GM12878 (cell line): ENCODE measurements around the gene FAM9C. TPM values are rescaled to one million over a fixed set of nuclear protein-coding genes. Genes with fewer than 3 reads are reported as not detected.

Experiments used
- ATAC-seq: fragments of 200-7000 bp; cut with Tn5 transposase; 3 replicates; pipeline ENCODE4 v1.9.1; 2020; ENCODE audit warnings: mild to moderate bottlenecking, moderate library complexity
- BruUV-seq: library from RNA; stranded (reverse); fragments of 400-500 nt; replicated peaks from 2 replicates; lab custom pipeline; 2021; lab: Mats Ljungman, UMichigan
- CTCF ChIA-PET: fragments of 300-600 bp; sonication (Branson Sonifier 250); formaldehyde crosslinking; extraction: SDS; loops from one replicate; lab custom pipeline; 2021; ENCODE audit warnings: inconsistent platforms; lab: Yijun Ruan, JAX
- POLR2A ChIA-PET: fragments of 350-600 bp; formaldehyde crosslinking; extraction: SDS; loops from one replicate; lab custom pipeline; 2021; ENCODE audit warnings: inconsistent platforms; lab: Charles Lee
- RAD21 ChIA-PET: fragments of 300-600 bp; sonication (Branson Sonifier 250); formaldehyde crosslinking; loops from one replicate; lab custom pipeline; 2023; ENCODE audit warnings: antibody characterized with exemption; ENCODE audit not compliant: unreplicated experiment; lab: Charles Lee
- SMC1A ChIA-PET: fragments of 300-600 bp; sonication (Branson Sonifier 250); formaldehyde crosslinking; loops from one replicate; lab custom pipeline; 2023; ENCODE audit not compliant: unreplicated experiment, uncharacterized antibody; lab: Charles Lee
- DNase-seq: peaks from one replicate; pipeline ENCODE4 v3.0.0-alpha.2; 2011; ENCODE audit warnings: low read depth, low spot score
- FAIRE-seq: peaks from 3 replicates; lab custom pipeline; 2011; peaks lifted over from hg19 to GRCh38; lab: Jason Lieb, UNC
- H2AFZ ChIP-seq: 2 replicates; pipeline ENCODE4 v1.6.0; 2011; ENCODE audit warnings: low read depth, low read length, control low read depth; ENCODE audit not compliant: control insufficient read depth
- H3K27ac ChIP-seq: 2 replicates; pipeline ENCODE4 v1.5.1; 2011; ENCODE audit warnings: control low read depth; ENCODE audit not compliant: control insufficient read depth, insufficient read depth
- H3K27me3 ChIP-seq, 2 experiments: replicated peaks in 1 of 2; 2 replicates each; pipeline versions ENCODE4 v1.6.0 to v1.6.1; 2011; ENCODE audit warnings: low read length in 1 of 2; ENCODE audit not compliant: control insufficient read depth in 2 of 2, insufficient read depth in 2 of 2
- H3K36me3 ChIP-seq, 2 experiments: 2 replicates each; pipeline ENCODE4 v1.5.1; 2011; ENCODE audit warnings: low read length in 1 of 2; ENCODE audit not compliant: control insufficient read depth in 2 of 2, insufficient read depth in 2 of 2
- H3K4me1 ChIP-seq: 2 replicates; pipeline ENCODE4 v1.6.1; 2011; ENCODE audit warnings: mild to moderate bottlenecking, low read length, moderate library complexity, mixed read lengths; ENCODE audit not compliant: control insufficient read depth, insufficient read depth
- H3K4me2 ChIP-seq: 2 replicates; pipeline ENCODE4 v1.6.0; 2011; ENCODE audit warnings: control low read depth; ENCODE audit not compliant: control insufficient read depth, insufficient read depth
- H3K4me3 ChIP-seq: fragments of 200-600 bp; sonication (generic); 2 replicates; pipeline ENCODE4 v1.5.1; 2016
- H3K79me2 ChIP-seq: 2 replicates; pipeline ENCODE4 v1.6.0; 2011; ENCODE audit warnings: low read length; ENCODE audit not compliant: control insufficient read depth, insufficient read depth
- H3K9ac ChIP-seq: 2 replicates; pipeline ENCODE4 v1.8.0; 2011; ENCODE audit warnings: low read length, control low read depth, mixed read lengths; ENCODE audit not compliant: control insufficient read depth, insufficient read depth
- H3K9me3 ChIP-seq: replicated peaks from 3 replicates; pipeline ENCODE4 v1.5.1; 2011; ENCODE audit warnings: mild to moderate bottlenecking, low read length; ENCODE audit not compliant: control insufficient read depth, insufficient read depth
- H4K20me1 ChIP-seq: 2 replicates; pipeline ENCODE4 v1.6.0; 2011; ENCODE audit not compliant: control insufficient read depth, insufficient read depth
- BMI1 ChIP-seq: fragments of 450-650 bp; IDR thresholded peaks from 2 replicates; pipeline ENCODE4 v1.6.1; 2016; ENCODE audit warnings: mild to moderate bottlenecking, moderate library complexity, borderline replicate concordance
- CHD4 ChIP-seq: fragments of 200-600 bp; sonication (generic); IDR thresholded peaks from 2 replicates; pipeline ENCODE4 v1.6.1; 2016; ENCODE audit warnings: mild to moderate bottlenecking
- CREB1 ChIP-seq: IDR thresholded peaks from 2 replicates; pipeline ENCODE4 v1.6.1; 2012; ENCODE audit warnings: low read depth, mild to moderate bottlenecking, inconsistent platforms
- FOXK2 ChIP-seq: fragments of 450-650 bp; IDR thresholded peaks from 2 replicates; pipeline ENCODE4 v1.6.1; 2017; ENCODE audit warnings: mild to moderate bottlenecking, moderate library complexity
- HCFC1 ChIP-seq: fragments of 150-350 bp; IDR thresholded peaks from 2 replicates; pipeline ENCODE4 v1.6.1; 2014; ENCODE audit warnings: low read length
- HDAC6 ChIP-seq: fragments of 200-600 bp; sonication (generic); IDR thresholded peaks from one replicate; pipeline ENCODE4 v1.8.0; 2017; ENCODE audit warnings: antibody characterized with exemption; ENCODE audit not compliant: unreplicated experiment
- JUNB ChIP-seq: IDR thresholded peaks from 2 replicates; pipeline ENCODE4 v1.6.1; 2016; ENCODE audit warnings: antibody characterized with exemption, mild to moderate bottlenecking
- SP1 ChIP-seq: IDR thresholded peaks from one replicate; pipeline ENCODE4 v1.6.1; 2011; ENCODE audit warnings: low read depth, low read length
- SUZ12 ChIP-seq: fragments of 200-600 bp; sonication (generic); IDR thresholded peaks from one replicate; pipeline ENCODE4 v1.6.1; 2018; ENCODE audit warnings: antibody characterized with exemption, mild to moderate bottlenecking; ENCODE audit not compliant: unreplicated experiment
- TAF1 ChIP-seq: IDR thresholded peaks from 2 replicates; pipeline ENCODE4 v1.6.1; 2011; ENCODE audit warnings: mild to moderate bottlenecking, low read depth, low read length, borderline replicate concordance
- TCF3 ChIP-seq: IDR thresholded peaks from 2 replicates; pipeline ENCODE4 v1.6.1; 2012; ENCODE audit warnings: low read depth, mild to moderate bottlenecking, low read length, borderline replicate concordance; ENCODE audit not compliant: insufficient read depth
- ZNF207 ChIP-seq: fragments of 450-650 bp; IDR thresholded peaks from 2 replicates; pipeline ENCODE4 v1.6.1; 2014; ENCODE audit warnings: antibody characterized with exemption, mild to moderate bottlenecking, borderline replicate concordance
- ZNF24 ChIP-seq: fragments of 450-650 bp; IDR thresholded peaks from 2 replicates; pipeline ENCODE4 v1.6.1; 2017; ENCODE audit warnings: antibody characterized with exemption, mild to moderate bottlenecking
- WGBS: methylation state at CpG from one replicate; pipeline ENCODE4 v1.1.6; 2016; ENCODE audit warnings: low lambda C conversion rate; ENCODE audit not compliant: insufficient replicate concordance, insufficient coverage; ENCODE audit errors: missing lambda C conversion rate; 5-methylcytosine and 5-hydroxymethylcytosine counted together
- in situ Hi-C: fragments of 300-500 bp; cut with MboI; formaldehyde crosslinking; loops from 9 replicates; pipeline ENCODE4 v1.14.3; 2018; ENCODE audit warnings: mixed read lengths
- intact Hi-C: fragments of 100-400 bp; cut with micrococcal nuclease; formaldehyde crosslinking; loops from one replicate; pipeline ENCODE4 v1.14.2; 2022; ENCODE audit not compliant: unreplicated experiment
- polyA plus RNA-seq, 11 experiments: library from polyadenylated mRNA; depleted of rRNA in 4 of 11; unstranded in 6 of 11; stranded (reverse) in 5 of 11; fragments of >200 nt; fragmentation: Nextera tagmentation in 4 of 11; fragmentation: Illumina TruSeq in 1 of 11; extraction: Ambion mirVana in 4 of 11; extraction: Trizol in 1 of 11; gene quantifications; 1 replicate in 1 of 11; 2 replicates in 10 of 11; pipeline versions ENCODE4 v1.2.1 to v1.2.3, GENCODE V29; 2011 to 2016; ENCODE audit warnings: inconsistent platforms in 2 of 11, missing spikeins in 2 of 11, low read depth in 1 of 11
- total RNA-seq, 4 experiments: library from RNA; depleted of rRNA in 3 of 4; stranded (reverse); fragments of >200 nt in 3 of 4; fragmentation: Illumina TruSeq in 1 of 4; extraction: Trizol in 1 of 4; gene quantifications; 2 replicates each; pipeline versions ENCODE4 v1.2.1 to v1.2.3, GENCODE V29; 2013 to 2021
- TF ChIP-seq, protein P1 (sequence below): fragments of 450-650 bp; IDR thresholded peaks from 2 replicates; pipeline ENCODE4 v1.6.1; 2017; ENCODE audit warnings: antibody characterized with exemption, mild to moderate bottlenecking, moderate library complexity
- TF ChIP-seq, protein P2 (sequence below): fragments of 450-650 bp; formaldehyde crosslinking; IDR thresholded peaks from 2 replicates; pipeline ENCODE4 v1.5.0; 2022; ENCODE audit warnings: mild to moderate bottlenecking, missing genetic modification characterization
- TF ChIP-seq, protein P3 (sequence below): fragments of 450-650 bp; IDR thresholded peaks from 2 replicates; pipeline ENCODE4 v1.6.1; 2017; ENCODE audit warnings: low read depth, mild to moderate bottlenecking, moderate library complexity

FAM9C gene
- total and polyA plus RNA-seq, 10 of the 15 experiments (the other 5 are each of a cell fraction or from before 2014, with no cell fraction given), result 0.01 to 0.03 TPM; not detected in 8

DNA sequence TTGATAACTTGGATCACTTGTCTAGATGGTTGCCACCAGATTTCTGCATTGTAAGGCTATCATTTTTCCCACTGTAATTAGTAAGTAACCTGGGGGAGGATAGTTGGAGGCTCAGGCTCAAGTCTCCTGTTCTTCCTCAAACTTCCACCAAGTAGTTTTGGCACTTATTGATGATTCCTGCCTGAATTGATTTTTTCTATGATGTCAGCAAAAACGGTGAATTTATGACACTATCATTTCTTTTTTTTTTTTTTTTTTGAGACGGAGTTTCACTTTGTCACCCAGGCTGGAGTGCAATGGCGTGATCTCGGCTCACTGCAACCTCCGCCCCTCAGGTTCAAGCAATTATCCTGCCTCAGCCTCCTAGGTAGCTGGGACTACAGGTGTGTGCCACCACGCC is 57.1 kb downstream of the FAM9C start:
- Histone ChIP-seq H3K27me3 (no peaks in the 10 kb centered on the region), H3K27ac (peak overlapping the region; percentile 98), H2AFZ (no peak overlapping the region)
- 10% methylated on average over 2 of the region's 6 CpGs for WGBS
- TF ChIP-seq, protein P1, sequence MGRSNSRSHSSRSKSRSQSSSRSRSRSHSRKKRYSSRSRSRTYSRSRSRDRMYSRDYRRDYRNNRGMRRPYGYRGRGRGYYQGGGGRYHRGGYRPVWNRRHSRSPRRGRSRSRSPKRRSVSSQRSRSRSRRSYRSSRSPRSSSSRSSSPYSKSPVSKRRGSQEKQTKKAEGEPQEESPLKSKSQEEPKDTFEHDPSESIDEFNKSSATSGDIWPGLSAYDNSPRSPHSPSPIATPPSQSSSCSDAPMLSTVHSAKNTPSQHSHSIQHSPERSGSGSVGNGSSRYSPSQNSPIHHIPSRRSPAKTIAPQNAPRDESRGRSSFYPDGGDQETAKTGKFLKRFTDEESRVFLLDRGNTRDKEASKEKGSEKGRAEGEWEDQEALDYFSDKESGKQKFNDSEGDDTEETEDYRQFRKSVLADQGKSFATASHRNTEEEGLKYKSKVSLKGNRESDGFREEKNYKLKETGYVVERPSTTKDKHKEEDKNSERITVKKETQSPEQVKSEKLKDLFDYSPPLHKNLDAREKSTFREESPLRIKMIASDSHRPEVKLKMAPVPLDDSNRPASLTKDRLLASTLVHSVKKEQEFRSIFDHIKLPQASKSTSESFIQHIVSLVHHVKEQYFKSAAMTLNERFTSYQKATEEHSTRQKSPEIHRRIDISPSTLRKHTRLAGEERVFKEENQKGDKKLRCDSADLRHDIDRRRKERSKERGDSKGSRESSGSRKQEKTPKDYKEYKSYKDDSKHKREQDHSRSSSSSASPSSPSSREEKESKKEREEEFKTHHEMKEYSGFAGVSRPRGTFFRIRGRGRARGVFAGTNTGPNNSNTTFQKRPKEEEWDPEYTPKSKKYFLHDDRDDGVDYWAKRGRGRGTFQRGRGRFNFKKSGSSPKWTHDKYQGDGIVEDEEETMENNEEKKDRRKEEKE, result no peak
- TF ChIP-seq CHD4 (no peak), TAF1 (no peak), SUZ12 (no peak), SP1 (no peak), FOXK2 (no peak), ZNF207 (no peak), BMI1 (no peak), ZNF24 (no peak), TCF3 (no peak), JUNB (no peak), HDAC6 (no peak), HCFC1 (no peak), CREB1 (no peak)
- TF ChIP-seq, protein P2, sequence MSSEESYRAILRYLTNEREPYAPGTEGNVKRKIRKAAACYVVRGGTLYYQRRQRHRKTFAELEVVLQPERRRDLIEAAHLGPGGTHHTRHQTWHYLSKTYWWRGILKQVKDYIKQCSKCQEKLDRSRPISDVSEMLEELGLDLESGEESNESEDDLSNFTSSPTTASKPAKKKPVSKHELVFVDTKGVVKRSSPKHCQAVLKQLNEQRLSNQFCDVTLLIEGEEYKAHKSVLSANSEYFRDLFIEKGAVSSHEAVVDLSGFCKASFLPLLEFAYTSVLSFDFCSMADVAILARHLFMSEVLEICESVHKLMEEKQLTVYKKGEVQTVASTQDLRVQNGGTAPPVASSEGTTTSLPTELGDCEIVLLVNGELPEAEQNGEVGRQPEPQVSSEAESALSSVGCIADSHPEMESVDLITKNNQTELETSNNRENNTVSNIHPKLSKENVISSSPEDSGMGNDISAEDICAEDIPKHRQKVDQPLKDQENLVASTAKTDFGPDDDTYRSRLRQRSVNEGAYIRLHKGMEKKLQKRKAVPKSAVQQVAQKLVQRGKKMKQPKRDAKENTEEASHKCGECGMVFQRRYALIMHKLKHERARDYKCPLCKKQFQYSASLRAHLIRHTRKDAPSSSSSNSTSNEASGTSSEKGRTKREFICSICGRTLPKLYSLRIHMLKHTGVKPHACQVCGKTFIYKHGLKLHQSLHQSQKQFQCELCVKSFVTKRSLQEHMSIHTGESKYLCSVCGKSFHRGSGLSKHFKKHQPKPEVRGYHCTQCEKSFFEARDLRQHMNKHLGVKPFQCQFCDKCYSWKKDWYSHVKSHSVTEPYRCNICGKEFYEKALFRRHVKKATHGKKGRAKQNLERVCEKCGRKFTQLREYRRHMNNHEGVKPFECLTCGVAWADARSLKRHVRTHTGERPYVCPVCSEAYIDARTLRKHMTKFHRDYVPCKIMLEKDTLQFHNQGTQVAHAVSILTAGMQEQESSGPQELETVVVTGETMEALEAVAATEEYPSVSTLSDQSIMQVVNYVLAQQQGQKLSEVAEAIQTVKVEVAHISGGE (CRISPR knock-in tag), result no peak
- TF ChIP-seq, protein P3, sequence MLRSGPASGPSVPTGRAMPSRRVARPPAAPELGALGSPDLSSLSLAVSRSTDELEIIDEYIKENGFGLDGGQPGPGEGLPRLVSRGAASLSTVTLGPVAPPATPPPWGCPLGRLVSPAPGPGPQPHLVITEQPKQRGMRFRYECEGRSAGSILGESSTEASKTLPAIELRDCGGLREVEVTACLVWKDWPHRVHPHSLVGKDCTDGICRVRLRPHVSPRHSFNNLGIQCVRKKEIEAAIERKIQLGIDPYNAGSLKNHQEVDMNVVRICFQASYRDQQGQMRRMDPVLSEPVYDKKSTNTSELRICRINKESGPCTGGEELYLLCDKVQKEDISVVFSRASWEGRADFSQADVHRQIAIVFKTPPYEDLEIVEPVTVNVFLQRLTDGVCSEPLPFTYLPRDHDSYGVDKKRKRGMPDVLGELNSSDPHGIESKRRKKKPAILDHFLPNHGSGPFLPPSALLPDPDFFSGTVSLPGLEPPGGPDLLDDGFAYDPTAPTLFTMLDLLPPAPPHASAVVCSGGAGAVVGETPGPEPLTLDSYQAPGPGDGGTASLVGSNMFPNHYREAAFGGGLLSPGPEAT, result no peak
- TF ChIP-seq, all 136 proteins: peak for 0
- in situ Hi-C loops, result no loop called here
- no peaks in the 10 kb centered on the region for H3K79me2 ChIP-seq
- SMC1A ChIA-PET, result interaction anchor here (1.2 to 24.6 kb wide), 7 partner anchors 10 to 267 kb away, joined by 7 to 595 read pairs (median 51); no protein-coding TSS in a partner anchor
- H3K4me2 ChIP-seq, result peak overlapping the region; percentile 75
- DNase-seq (no peak), ATAC-seq (no peak), FAIRE-seq (no peak)
- H3K9me3 ChIP-seq, result no peaks in the 10 kb centered on the region; the same call in 2 of the 3 replicates
- BruUV-seq, result no TSS peak
- intact Hi-C loops, result no loop called here
- H3K4me1 ChIP-seq, result peaks cover 53% of the 10 kb centered on the region
- no peaks in the 10 kb centered on the region for H3K36me3 ChIP-seq
- RAD21 ChIA-PET, result interaction anchor here (0.9 to 23.0 kb wide), 7 partner anchors 8 to 501 kb away, joined by 3 to 562 read pairs (median 5); no protein-coding TSS in a partner anchor
- POLR2A ChIA-PET, result interaction anchor here (1.2 to 13.6 kb wide), 3 partner anchors 12 to 38 kb away, joined by 3 to 157 read pairs (median 95); no protein-coding TSS in a partner anchor
- H3K9ac ChIP-seq, result no peak overlapping the region
- CTCF ChIA-PET, result interaction anchor here (0.9 to 6.0 kb wide), 9 partner anchors 9 to 105 kb away, joined by 3 to 35 read pairs (median 4); no protein-coding TSS in a partner anchor
- H4K20me1 ChIP-seq, result no peaks in the 10 kb centered on the region
- 0 out of 2 replicates have a peak overlapping the region, but pooled peaks have one; percentile 5 for H3K4me3 ChIP-seq
